DMS53 treated with DMSO at 0.1 percent for 48 hours (cell line): ENCODE data around the gene FADD.
"Not testable (repeated sequence)": the region's sequence is repeated elsewhere in the genome, so short reads cannot be mapped to it uniquely, and the experiment has no call there.

ENCODE experiments used
- DNase-seq: peaks from one replicate; lab custom pipeline; 2025; ENCODE audit not compliant: unreplicated experiment; lab: John Stamatoyannopoulos, UW

FADD gene

DNA sequence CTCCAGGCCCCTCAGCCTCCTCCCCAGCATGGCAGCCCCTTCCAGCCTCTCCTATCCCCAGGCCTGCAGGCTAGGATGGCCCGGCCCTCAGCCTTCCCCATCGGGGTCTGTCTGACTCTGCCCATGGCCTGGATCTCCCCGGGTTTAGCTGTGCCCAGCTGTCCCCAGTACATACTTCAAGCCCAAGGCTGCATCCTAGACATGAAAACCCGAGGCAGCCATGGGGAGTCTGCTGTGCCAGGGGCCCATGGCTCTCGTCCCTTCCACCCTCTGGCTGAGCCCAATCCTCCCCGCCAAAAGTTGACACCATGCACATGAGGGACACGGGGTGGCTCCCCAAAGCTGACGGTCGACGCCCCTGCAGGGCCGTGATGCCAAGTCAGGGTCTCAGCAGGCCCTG is 22.2 kb upstream of the FADD start:
- DNase-seq = no peak

DNA sequence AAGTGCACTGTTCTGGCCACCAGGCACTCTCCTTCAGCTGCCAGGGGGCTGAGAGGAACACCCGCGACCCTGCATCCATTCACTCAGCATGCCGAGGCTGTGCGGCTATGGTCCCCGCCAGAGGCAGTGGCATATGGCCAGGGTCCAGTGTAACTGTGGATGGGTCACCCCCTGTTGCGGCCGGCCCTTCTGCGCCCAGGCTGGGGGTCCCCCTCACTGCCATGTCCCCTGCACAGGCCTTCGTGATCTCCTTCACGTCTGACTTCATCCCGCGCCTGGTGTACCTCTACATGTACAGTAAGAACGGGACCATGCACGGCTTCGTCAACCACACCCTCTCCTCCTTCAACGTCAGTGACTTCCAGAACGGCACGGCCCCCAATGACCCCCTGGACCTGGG is 20.8 kb upstream of the FADD start:
- no peak for DNase-seq

DNA sequence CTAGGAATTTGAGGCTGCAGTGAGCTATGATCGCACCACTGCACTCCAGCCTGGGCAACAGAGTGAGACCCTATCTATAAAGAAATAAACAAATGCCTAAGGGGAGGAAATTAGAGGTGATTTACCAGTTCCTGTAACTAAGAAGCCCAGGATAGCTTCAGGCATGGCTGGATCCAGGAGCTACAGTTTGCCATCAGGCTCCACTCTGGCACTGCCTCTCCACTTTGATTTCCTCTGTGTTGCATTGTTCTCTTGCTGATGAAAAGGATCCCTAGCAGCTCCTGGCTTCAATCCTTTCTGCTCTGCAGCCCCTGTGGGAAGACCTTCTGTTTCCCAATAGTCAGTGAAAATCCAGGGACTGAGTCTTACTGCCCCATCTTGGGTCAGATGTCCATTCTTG is 20.1 kb upstream of the FADD start:
- no peak for DNase-seq

DNA sequence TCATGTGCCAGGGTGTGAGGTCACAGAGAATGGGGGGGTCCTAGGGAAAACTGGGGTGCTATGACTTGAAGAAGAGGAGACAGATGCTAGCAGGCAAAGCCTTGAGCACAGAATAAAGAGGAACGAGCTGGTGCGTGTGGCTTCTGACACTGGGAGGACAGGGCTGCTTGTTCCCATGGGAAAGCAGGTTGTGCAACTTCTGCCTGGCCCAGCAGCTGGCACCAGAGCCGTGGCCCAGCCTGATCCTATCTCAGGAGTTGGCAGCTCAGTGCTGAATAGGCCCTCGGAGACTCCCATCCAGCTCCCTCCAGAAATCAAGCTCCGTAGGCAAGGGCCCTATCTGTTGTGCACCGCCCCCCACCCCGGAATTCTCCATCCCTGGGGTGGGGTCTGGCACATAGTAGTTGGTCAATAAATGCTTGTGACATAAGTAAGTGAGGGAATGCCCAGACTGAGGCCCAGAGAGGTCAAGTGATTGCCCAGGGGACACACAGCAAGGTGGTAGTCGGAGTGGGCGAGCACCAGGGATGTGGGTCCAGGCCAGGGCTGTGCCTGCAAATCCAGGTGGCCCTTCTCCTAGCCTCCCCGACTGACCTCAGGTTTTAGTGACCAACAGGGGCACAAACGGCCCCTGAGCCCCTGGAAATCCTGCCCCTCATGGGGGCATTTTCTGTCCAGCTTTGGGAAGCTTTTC is 19.5 kb upstream of the FADD start:
- DNase-seq = no peak

DNA sequence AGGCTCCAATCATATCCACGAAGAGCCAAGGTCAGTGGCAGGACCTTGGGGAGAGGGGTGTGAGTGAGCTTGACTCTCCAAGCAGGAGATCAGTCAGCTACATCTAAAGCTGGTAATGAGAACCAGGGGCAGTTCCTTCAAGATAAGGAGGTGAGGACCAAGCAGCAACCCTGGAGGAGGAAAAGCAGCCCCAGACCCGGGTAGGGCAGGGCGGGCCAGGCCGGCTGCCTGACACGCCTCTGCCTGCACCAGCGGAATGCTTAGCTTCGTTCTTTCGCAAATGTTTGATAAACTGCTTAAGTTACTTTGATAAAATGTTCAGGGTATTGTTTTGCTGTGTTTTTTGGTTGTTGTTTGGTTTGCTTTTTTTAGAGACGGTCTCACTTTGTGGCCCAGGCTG is 18.7 kb upstream of the FADD start:
- DNase-seq = no peak

DNA sequence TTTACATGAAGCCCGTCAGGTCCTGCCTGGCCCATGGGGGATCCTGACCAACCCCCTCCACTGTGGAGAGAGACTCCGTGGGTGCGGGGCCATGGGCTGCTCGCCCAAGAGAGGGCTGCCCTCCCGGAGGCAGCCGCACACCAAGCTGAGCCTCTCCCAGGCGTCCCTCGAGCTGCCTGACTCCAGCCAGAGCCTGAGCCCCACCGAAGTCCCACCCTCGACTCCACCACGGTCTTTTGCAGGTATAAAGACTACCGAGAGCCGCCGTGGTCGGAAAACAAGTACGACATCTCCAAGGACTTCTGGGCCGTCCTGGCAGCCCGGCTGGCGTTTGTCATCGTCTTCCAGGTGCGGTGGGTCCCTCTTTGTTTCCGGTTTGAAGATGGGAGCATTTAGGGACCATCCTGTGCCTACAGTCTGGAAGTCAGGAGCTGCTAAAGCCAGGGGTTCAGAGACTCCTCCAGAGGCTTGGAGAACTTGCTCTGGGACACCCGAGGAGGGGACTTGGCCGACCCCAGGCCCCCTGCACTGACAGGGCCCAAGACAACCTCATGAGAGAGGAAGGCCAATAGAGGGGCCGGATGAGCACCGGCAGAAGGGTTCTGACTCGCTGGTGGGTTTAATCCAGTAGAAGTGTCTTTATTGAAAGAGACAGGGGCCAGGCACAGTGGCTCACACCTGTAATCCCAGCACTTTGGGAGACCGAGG is 17.6 kb upstream of the FADD start:
- no peak for DNase-seq

DNA sequence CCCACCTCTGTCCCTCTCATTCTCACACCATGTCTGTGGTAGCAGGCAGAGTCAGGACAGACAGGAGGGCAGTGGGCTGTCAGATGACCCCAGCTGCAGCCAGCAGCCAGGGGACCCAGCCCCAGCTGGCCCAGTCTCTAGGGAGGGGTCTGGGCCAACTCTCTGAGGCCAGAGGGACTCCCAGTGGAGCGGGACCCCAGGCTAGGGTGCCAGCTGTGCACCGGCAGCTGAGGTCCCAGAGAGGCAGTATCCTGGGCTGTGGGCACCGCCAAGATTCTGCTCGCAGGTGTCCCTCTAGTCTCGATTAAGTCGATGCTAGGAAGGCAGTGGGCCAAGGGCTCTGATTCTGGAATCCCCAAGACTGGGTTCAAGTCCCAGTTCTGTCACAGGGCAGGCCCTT is 16.7 kb upstream of the FADD start:
- no peak for DNase-seq

DNA sequence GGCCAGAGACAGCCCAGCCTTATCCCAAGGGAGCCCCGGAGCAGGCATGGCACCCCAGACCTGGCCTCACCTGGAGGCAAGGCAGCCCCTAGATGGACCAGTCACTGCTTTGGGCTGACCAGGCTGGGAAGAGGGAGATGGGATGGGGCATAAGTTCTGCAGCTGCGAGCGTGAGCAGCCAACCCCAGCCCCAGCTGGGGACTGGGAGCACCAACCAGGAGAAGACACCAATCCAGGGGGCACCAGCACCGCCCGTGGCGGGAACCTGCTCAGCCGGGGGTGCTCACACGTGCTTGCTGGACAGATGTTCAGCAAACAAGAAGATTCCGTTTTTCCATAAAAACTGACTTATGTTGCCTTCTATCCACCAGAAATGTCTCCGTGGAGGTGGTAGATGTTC is 16.2 kb upstream of the FADD start:
- no peak for DNase-seq

DNA sequence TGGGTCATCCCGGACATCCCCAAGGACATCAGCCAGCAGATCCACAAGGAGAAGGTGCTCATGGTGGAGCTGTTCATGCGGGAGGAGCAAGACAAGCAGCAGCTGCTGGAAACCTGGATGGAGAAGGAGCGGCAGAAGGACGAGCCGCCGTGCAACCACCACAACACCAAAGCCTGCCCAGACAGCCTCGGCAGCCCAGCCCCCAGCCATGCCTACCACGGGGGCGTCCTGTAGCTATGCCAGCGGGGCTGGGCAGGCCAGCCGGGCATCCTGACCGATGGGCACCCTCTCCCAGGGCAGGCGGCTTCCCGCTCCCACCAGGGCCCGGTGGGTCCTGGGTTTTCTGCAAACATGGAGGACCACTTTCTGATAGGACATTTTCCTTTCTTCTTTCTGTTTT is 15.3 kb upstream of the FADD start:
- no peak for DNase-seq

DNA sequence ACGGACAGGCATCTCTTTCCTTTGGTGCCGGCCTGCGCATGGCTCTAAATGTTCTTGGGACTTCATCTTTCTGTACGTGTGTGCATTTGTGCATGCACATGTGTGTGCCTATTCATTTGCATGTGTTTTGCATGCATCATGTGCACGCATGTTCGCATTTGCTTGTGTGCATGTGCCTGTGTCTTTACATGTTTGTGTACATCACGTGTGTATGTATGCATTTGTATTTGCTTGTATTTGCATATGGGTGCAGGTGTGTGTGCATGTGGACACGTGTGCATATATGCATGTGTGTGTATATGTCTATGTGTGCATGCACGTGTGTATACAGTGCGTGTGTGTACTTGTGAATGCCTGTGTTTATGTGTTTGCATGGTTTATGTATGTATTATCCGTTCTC is 13.5 kb upstream of the FADD start:
- DNase-seq = no peak

DNA sequence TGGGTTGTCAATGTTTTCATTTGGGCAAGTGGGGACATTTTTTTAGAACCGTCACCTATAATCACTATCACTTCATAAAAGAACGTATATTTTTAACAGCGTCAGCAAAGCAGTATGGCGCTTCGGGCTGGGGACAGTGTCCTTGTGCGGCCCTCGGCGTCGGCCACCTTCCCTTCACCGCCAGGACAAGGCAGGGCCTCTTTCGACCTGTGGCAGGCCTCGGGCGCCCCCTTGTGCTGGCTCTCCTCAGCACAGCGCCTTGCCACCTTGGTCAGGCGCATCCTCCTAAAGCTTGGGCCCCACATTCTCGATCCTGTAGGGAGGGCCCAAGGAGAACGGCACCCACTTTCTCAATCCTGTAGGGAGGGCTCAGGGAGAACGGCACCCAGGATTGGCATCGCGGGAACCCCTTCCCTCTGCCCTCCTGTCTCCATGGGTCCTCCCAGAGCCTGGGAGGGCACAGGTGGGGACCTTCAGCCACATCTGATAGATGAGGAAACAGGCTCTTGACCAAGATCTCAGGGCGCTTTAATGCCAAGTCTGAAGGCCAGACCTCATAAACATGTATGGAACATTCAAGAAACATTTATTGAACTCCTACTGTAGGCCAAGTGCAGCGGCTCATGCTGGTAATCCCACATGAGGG is 11.5 kb upstream of the FADD start:
- DNase-seq = peak; percentile 20

DNA sequence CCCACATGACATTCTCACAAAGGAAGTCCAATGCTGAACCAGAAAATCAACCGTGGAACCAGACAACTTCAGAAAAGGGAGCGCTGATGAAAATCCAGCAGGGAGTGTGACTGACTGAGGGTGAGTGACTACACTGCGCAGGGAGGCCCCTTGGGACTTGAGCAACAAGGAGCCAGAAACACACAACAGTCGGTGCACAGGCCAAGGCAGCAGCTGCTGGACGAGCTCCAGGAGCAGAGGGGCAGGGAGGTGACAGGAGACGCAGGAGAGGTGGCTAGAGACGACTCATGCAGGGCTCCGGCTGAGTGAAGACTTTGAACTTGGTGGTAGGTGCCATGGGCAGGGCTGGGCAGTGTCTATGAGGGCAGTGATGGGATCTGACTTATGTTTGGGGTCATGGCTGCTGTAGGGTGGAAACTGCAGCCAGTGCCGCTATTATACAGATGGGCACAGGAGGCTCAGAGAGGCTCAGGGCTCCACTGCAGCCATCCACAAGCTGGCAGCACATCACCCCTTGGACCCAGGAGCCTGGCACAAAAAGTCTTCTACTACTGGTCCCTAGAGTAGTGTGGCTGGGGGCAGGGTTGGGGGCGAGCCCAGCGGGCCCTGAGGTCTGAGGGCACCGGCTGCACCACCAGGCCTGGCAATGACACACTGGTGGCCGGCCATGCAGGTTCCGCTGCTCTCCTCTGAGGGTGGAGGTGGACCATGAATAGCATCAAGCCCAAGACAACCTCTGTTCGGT is 10.3 kb upstream of the FADD start:
- no peak for DNase-seq

DNA sequence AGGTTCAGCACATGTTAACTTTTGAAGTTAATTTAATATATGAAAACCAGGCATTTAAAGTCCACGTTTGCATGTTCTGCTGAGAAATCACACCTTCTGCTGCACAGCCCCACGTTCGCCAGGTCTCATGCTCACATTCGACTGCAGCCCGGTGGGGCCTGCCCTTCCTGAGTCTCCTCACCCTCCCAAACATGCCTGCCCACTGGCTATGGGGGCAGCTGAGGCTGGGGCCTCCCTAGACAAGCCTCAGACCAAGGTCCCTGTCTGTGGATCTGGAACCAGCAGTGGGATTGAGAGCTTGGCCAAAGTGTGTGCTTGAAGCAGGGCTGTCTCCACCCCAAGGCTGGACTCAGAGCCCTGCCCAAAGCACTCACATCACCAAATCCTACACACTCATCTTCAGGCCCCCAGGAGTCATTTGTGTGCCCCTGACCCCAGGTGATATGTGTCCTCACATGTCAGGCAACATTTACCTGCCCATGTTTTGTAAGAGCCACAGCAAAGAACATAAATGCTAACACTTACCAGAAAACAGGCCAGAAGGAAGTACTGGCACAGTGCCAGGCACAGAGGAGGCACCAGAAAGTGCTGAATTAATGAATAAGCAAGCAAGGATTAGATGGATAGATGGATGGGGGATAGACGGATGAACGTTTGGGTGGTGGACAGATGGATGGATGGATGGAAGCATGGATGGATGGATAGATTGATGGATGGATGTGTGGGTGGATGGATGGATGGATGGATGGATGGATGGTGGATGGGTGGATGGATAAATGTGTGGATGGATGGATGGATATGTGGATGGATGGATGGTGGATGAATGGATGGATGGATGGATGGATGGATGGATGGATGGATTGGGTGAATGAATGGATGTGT is 9.4 kb upstream of the FADD start:
- DNase-seq = no peak

DNA sequence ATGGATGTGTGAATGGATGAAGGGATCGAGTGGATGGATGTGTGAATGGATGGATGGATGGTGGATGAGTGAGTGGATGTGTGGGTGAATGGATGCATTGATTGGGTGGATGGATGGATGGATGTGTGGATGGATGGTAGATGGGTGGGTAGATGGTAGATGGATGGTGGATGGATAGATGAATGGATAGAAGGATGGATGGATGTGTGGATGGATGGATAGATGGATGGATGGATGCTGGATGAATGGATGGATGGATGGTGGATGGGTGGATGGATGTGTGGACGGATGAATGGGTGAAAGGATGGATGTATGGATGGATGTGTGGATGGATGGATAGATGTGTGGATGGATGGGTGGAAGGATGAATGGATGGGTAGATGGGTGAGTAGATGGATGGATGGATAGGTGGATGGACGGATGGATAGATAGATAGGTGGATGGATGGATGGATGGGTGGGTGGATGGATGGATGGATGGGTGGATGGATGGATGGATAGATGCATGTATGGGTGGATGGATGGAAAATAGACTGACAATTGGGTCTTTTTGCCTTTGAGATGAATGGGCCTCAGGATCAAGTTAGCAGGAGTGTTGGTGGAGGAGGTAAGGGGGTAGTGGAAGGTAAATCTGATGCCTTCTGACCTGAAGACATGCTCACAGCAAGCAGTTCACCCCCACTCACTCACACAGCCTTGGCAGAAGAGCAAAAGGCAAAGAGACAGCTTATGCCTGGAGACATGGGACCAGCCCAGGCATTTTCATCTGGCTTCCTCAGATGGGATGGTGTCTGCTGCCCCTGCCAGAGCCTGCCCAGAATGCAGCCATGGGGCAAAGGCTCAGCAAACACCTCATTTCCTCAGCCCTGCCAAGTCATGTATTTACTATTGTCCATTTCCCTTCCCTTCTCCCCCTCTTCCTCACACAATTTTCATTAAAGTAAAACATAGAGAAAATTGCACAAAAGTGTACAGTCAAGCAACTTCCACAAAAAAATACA is 8.0 kb upstream of the FADD start:
- DNase-seq = no peak

DNA sequence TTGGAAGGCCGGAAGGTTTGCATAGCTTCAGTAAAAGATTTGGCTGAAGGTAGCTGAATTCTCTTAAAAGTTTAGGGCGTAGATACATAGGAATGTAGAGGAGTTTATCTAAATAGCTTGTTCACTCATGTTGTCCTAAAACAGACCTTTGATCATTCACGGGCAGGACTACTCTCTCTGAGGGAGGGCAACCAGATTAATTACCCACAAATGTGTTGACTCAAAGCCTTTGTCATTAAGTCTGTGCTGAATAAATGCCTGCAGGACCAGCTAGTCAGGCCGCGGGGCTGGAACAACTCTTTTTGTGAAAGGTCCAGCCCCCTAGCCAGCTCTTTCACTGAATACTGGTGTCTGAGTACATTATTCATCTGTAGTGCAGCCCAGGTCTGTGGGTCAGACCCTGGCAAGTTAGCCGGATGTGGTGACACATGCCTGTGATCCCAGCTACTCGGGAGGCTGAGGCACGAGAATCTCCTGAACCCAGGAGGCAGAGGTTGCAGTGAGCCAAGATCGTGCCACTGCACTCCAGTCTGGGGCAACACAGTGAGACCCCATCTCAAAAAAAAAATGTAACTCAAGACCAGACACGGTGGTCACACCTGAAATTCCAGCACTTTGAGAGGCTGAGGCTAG is 2.8 kb upstream of the FADD start:
- no peak for DNase-seq

DNA sequence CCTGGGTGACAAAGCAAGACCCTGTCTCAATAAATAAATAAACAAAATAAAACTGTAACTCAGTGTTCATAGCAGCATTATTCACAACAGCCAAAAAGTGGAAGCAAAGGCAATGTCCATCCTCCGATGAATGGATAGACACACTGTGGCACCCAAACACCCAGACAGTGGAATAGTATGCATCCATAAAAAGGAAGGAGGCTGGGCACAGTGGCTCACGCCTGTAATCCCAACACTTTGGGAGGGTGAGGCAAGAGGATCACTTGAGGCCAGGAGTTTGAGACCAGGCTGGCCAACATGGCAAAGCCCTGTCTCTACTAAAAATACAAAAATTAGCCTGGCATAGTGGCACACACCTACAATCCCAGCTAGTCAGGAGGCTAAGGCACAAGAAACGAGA is 2.0 kb upstream of the FADD start:
- DNase-seq = not testable (repeated sequence)

DNA sequence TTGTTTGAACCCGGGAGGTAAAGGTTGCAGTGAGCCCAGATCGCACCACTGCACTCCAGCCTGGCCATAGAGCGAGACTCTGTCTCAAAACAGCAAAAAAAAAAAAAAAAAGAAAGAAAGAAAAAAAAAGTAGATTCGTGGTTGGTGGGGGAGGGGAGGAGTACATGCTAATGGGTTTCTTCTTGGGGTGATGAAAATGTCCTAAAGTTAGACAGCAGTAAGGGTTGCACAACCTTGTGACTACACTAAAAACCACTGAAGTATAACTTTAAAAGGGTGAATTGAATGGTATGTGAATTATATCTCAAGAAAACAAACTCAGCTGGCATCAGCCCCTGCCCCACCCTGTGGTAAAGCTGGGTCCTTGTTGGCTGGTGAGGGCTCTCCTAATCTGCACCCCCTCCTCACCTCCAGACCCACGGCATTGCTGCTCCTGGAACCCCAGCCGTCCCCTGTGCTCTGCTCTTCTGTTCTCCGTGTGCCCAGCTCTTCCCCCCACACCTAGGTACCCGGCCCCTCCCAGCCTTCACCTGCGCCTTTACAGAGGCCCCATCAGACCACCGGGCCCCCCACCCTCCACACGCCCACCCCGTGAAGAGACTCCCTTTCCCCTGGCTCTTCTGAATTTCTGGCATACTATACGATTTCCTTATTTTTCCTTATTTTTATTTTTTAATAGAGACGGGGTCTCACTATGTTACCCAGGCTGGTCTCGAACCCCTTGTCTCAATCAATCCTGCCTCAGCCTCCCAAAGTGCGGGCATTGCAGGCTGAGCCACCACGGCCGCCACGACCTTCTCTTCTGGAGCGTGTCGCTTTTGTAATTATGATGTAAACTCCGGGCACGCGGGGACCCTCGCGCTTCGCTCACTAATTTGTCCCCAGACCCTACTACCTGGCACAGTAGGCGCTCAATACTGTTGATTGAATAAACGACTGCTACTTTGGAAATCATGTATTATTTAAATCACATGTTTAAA is 924 bp upstream of the FADD start:
- no peak for DNase-seq
